SU-DHL-6 (cell line): ENCODE results near the gene UBE2E2.

Experiments
- H2AFZ ChIP-seq: fragments of 200-600 bp; sonication (generic); 2 replicates; pipeline ENCODE4 v1.6.1; 2014; ENCODE audit warnings: low read depth, mild to moderate bottlenecking, moderate library complexity, mixed read lengths, antibody characterized with exemption, low read length; ENCODE audit not compliant: severe bottlenecking
- H3F3A ChIP-seq: fragments of 200-600 bp; shearing (Covaris generic); 2 replicates; pipeline ENCODE4 v1.6.0; 2016; ENCODE audit warnings: antibody characterized with exemption, mild to moderate bottlenecking; ENCODE audit not compliant: insufficient read depth
- H3K27ac ChIP-seq: fragments of 200-600 bp; sonication (generic); 2 replicates; pipeline ENCODE4 v1.5.1; 2016; ENCODE audit warnings: low read depth, mild to moderate bottlenecking, low read length, moderate library complexity, mixed read lengths
- H3K27me3 ChIP-seq: fragments of 200-600 bp; sonication (generic), shearing (Covaris generic); 2 replicates; pipeline ENCODE4 v1.6.0; 2014; ENCODE audit warnings: mild to moderate bottlenecking, low read length
- H3K36me3 ChIP-seq: fragments of 200-600 bp; sonication (generic); 2 replicates; pipeline ENCODE4 v1.6.1; 2014; ENCODE audit warnings: mild to moderate bottlenecking, low read length, mixed read lengths
- H3K4me2 ChIP-seq: fragments of 300-600, 200-600 bp; shearing (Covaris generic), sonication (generic); 2 replicates; pipeline ENCODE4 v1.6.0; 2014; ENCODE audit warnings: low read length, low read depth, mild to moderate bottlenecking; ENCODE audit not compliant: poor library complexity, severe bottlenecking
- H3K4me3 ChIP-seq: fragments of 200-600 bp; sonication (generic); 2 replicates; pipeline ENCODE4 v1.5.1; 2014; ENCODE audit warnings: antibody characterized with exemption, low read length, mild to moderate bottlenecking, mixed read lengths; ENCODE audit not compliant: insufficient read depth, poor library complexity, severe bottlenecking
- H3K79me2 ChIP-seq: fragments of 200-600 bp; sonication (generic); 2 replicates; pipeline ENCODE4 v1.6.1; 2014; ENCODE audit warnings: mild to moderate bottlenecking, low read length, moderate library complexity; ENCODE audit not compliant: insufficient read depth
- H3K9ac ChIP-seq: fragments of 200-600 bp; sonication (generic); 2 replicates; pipeline ENCODE4 v1.7.0; 2014; ENCODE audit warnings: mild to moderate bottlenecking, low read length
- H3K9me2 ChIP-seq: fragments of 200-600 bp; sonication (generic); replicated peaks from 2 replicates; pipeline ENCODE4 v1.6.1; 2014; ENCODE audit warnings: low read length; ENCODE audit not compliant: insufficient read depth
- H3K9me3 ChIP-seq: fragments of 200-600 bp; sonication (generic); 2 replicates; pipeline ENCODE4 v1.6.1; 2014; ENCODE audit warnings: low read length, mixed read lengths; ENCODE audit not compliant: insufficient read depth
- H4K20me1 ChIP-seq: fragments of 200-600 bp; sonication (generic); 2 replicates; pipeline ENCODE4 v1.6.1; 2014; ENCODE audit warnings: low read depth, mild to moderate bottlenecking, antibody characterized with exemption, low read length, moderate library complexity, mixed read lengths
- EZH2phosphoT487 ChIP-seq: fragments of 200-600 bp; sonication (generic), shearing (Covaris generic); conservative IDR thresholded peaks from 2 replicates; pipeline ENCODE4 v1.6.1; 2018; ENCODE audit warnings: mild to moderate bottlenecking, antibody characterized with exemption, low read length, moderate library complexity, mixed read lengths
- TF ChIP-seq, protein P1 (sequence below): fragments of 200-600 bp; sonication (generic); IDR thresholded peaks from one replicate; pipeline ENCODE4 v1.5.1; 2017; ENCODE audit warnings: antibody characterized with exemption, mild to moderate bottlenecking, low read length, moderate library complexity; ENCODE audit not compliant: insufficient read depth, poor library complexity, severe bottlenecking

Gene UBE2E2

DNA sequence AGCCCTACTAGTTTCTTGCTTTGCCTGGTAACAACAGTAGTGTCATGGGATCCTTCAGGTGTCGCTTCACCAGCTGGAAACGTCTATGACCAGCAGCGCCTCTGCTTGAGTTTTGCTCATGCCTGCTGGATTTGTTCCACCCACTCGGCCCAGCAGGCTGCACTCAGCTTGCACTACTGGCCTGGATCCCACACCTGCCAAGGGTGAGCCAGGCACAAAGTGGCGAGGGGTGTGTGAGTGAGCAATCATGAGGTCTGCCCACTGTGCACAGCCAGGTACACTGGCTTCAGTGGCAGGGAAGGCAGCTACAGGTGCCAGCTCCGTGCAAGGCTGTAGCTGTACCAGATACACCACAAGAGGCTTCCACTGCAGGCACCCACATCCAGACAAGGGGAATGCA, 282.8 kb downstream of the UBE2E2 start:
- Histone ChIP-seq H3K4me2 (no peak overlapping the region), H3F3A (no peaks in the 10 kb centered on the region)

GRCh38 chr3:23487015-23487414, 283.9 kb downstream of the UBE2E2 start:
- H3K4me3 ChIP-seq, result no peak overlapping the region
- H2AFZ ChIP-seq, result no peak overlapping the region
- no peaks in the 10 kb centered on the region for H3K27me3 ChIP-seq
- no peak overlapping the region for H3K27ac ChIP-seq
- no peak overlapping the region for H3K4me2 ChIP-seq
- peaks cover 16% of the 10 kb centered on the region; the same call in 1 of the 2 replicates for H3K9me3 ChIP-seq
- no peaks in the 10 kb centered on the region for H3F3A ChIP-seq
- no peak overlapping the region for H3K9ac ChIP-seq
- H4K20me1 ChIP-seq, result no peaks in the 10 kb centered on the region; the same call in 1 of the 2 replicates
- H3K9me2 ChIP-seq, result no peaks in the 10 kb centered on the region
- no peak for TF ChIP-seq EZH2phosphoT487
- TF ChIP-seq, protein P1, sequence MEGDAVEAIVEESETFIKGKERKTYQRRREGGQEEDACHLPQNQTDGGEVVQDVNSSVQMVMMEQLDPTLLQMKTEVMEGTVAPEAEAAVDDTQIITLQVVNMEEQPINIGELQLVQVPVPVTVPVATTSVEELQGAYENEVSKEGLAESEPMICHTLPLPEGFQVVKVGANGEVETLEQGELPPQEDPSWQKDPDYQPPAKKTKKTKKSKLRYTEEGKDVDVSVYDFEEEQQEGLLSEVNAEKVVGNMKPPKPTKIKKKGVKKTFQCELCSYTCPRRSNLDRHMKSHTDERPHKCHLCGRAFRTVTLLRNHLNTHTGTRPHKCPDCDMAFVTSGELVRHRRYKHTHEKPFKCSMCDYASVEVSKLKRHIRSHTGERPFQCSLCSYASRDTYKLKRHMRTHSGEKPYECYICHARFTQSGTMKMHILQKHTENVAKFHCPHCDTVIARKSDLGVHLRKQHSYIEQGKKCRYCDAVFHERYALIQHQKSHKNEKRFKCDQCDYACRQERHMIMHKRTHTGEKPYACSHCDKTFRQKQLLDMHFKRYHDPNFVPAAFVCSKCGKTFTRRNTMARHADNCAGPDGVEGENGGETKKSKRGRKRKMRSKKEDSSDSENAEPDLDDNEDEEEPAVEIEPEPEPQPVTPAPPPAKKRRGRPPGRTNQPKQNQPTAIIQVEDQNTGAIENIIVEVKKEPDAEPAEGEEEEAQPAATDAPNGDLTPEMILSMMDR, result no peak
- H3K79me2 ChIP-seq, result no peaks in the 10 kb centered on the region
- H3K36me3 ChIP-seq, result no peaks in the 10 kb centered on the region

More for the DNA sequence above, 282.8 kb downstream of the UBE2E2 start:
- no peaks in the 10 kb centered on the region for H3K27me3 ChIP-seq
- H3K27ac ChIP-seq, result no peak overlapping the region
- no peaks in the 10 kb centered on the region for H3K79me2 ChIP-seq
- H2AFZ ChIP-seq, result no peak overlapping the region
- TF ChIP-seq, protein P1, result no peak
- TF ChIP-seq EZH2phosphoT487, result no peak
- peaks cover 16% of the 10 kb centered on the region; the same call in 1 of the 2 replicates for H3K9me3 ChIP-seq
- H3K36me3 ChIP-seq, result no peaks in the 10 kb centered on the region
- no peaks in the 10 kb centered on the region for H3K9me2 ChIP-seq
- H4K20me1 ChIP-seq, result no peaks in the 10 kb centered on the region; the same call in 1 of the 2 replicates
- H3K4me3 ChIP-seq, result no peak overlapping the region
- no peak overlapping the region for H3K9ac ChIP-seq

DNA sequence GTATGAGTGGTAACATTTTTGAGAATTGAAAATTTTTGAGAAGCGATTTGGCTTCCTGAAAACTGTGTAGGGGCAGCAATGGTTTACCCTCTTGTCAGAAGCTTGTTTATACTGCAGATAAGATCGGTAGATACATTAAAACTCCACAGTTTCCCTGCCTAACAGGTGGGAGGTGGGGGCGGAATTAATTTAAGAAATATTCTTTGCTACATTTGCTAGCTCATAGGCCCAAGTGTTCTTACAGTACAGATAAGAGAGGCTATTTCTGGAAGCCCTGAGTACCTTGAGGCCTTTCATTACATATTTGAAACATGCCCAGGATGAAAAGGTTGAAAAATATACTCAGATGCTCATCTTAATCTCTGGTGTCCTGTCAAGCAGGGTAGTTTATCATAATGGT, 285.5 kb downstream of the UBE2E2 start:
- TF ChIP-seq EZH2phosphoT487, result no peak
- TF ChIP-seq, protein P1, result no peak
- Histone ChIP-seq H3K9me3 (peaks cover 16% of the 10 kb centered on the region; the same call in 1 of the 2 replicates), H3K9ac (no peak overlapping the region), H3K36me3 (no peaks in the 10 kb centered on the region), H3K9me2 (no peaks in the 10 kb centered on the region), H3K4me3 (no peak overlapping the region), H3K27ac (no peak overlapping the region), H3K27me3 (no peaks in the 10 kb centered on the region), H4K20me1 (no peaks in the 10 kb centered on the region; the same call in 1 of the 2 replicates), H3K79me2 (no peaks in the 10 kb centered on the region), H2AFZ (no peak overlapping the region), H3F3A (no peaks in the 10 kb centered on the region), H3K4me2 (no peak overlapping the region)
